Medulla oblongata (tissue), 1 donor: ENCODE measurements around the gene CAMKK2.
"Not testable (repeated sequence)": the region's sequence is repeated elsewhere in the genome, so short reads cannot be mapped to it uniquely, and the experiment has no call there.

Source experiments
- DNase-seq: peaks from one replicate; pipeline ENCODE4 v3.0.0-alpha.2; 2015; ENCODE audit errors: extremely low spot score

The CAMKK2 gene

DNA sequence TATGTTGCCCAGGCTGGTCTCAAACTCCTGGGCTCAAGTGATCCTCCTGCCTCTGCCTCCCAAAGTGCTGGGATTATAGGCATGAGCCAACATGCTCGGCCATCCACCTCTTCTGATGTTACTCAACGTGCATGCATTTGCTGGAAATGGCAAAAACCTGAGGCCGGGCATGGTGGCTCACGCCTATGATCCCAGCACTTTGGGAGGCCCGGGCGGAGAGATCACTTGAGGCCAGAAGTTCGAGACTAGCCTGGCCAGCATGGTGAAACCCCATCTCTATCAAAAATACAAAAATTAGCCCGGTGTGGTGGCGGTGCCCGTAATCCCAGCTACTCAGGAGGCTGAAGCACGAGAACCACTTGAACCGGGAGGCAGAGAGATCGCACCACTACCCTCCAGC lies 1.9 kb upstream of the CAMKK2 start:
- not testable (repeated sequence) for DNase-seq

DNA sequence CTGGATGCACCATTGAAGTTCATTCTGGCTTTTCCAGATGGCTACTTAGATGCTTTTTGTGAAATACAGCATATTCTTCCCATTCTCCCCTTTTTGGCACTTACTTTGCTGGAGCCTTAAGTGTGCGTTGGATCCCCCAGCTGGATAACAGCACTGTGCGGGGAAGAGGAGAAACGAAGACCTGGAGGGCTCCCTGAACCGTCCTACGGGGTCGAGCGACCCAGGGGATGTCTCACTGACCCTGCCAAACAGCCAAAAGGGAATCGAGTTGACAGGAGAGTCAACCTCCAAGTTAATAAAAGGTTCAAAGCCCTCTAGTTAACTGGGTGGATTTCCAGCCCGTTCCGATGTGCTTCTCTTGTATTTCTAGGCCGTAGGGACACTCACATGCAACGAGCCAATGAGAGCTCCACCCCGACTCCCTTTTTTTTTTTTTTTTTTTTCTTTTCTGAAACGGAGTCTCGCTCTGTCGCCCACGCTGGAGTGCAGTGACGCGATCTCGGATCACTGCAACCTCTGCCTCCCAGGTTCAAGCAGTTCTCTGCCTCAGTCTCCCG lies 1.0 kb upstream of the CAMKK2 start:
- peak; percentile 21 for DNase-seq

- DNase-seq: peak; percentile 23
These were observed 527 bp downstream of the CAMKK2 start for GRCh38 chr12:121295746-121296617.

DNA sequence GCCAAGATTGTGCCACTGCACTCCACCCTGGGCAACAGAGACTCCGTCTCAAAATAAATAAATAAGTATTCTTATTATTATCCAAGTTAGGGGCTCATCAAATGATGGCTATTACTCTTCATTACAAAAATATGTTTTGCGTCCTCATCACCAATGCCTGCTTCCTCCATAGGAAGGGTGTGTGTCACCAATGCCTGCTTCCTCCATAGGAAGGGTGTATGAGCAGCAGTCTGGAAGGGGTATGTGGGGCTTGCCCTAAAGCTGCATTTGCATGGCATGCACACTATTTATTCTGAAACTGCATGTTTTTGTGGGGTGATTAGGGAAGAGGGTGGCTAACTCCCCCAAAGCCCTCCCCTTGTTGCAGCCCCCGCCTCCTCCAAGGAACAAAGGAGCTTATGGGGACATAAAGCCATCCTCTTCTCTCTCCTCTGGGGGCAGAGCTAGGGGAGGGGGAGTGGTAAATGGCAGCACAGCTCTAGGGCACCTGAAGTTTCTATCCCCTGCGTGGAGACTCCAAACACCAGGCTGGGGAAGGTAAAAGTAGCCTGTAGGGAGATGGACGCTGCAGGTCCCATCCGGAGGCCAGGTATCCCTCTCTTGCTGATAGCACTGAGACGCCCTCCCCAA lies 1.3 kb downstream of the CAMKK2 start:
- DNase-seq: no peak

- no peak for DNase-seq
These were observed 2.2 kb downstream of the CAMKK2 start for GRCh38 chr12:121294151-121294889.

DNA sequence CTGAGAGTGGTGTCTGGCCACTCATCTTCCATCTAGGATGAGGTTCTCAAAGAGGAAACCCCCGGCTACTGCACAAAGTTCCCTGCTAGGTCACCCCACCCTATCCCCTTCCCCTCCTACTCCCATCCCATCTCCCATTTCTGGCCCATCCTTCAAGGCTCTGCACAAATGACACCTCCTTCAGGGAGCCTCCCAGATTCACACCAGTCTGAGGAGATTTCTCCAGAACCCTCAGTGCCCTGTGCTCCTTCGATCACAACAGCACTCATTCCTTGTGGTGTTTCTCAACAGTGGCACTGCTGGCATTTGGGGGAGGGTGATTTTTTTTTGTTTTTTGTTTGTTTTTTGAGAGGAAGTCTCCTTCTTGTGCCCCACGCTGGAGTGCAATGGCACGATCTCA lies 2.9 kb downstream of the CAMKK2 start:
- DNase-seq: no peak

GRCh38 chr12:121290410-121290809 lies 6.1 kb downstream of the CAMKK2 start:
- no peak for DNase-seq

- no peak for DNase-seq
These were observed 6.5 kb downstream of the CAMKK2 start for GRCh38 chr12:121289962-121290361.

DNA sequence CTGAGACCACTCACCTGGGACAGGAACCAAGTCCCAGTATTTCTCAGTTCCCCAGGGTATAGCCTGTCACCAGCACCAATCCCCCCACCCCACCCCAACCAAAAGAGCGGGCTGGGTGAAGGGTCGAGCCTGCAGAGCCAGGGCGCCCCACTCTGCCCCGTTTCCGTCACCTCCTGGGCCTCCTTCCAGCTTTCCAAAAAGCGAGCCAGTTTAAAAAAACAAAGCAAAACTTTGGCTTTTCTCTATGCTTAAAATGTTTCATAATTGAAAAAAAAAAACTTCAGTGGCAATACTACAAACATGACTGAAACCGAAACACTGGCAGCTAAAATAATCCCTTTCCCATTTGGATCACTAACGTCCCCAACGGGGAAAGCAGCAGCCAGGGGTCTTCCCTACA lies 7.5 kb downstream of the CAMKK2 start:
- DNase-seq: no peak

GRCh38 chr12:121288158-121288845 lies 8.2 kb downstream of the CAMKK2 start:
- DNase-seq: peak; percentile 21

DNA sequence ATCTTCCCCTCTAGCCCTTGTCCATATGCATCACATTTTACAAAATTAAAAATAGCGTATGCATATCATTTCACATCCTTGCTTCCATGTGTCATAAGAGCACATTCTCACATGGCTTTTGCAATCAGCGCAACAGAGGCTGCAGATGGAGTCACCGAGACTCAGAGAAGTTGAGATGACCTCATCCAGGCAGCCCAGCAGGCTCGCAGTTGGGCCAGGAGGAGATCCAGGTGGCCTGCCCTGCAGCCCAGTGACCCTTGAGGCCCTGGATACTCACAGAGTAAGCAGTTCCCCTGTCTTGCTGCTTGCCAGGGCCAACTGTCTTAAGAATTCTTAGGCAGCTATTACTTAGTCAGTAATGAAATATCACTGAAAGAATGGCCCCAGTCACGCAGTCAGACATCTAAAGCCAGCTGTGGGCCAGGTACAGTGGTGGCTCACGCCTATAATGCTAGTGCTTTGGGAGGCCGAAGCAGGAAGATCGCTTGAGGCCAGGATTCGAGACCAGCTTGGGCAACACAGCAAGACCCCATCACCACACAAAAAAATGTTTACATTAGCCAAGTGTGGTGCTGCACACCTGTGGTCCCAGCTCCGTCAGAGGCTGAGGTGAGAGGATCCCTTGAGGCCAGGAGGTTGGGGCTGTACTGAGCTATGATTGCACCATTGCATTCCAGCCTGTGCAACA lies 9.1 kb downstream of the CAMKK2 start:
- DNase-seq: no peak

GRCh38 chr12:121285856-121286255 lies 10.7 kb downstream of the CAMKK2 start:
- no peak for DNase-seq

- DNase-seq: no peak
These were observed 11.7 kb downstream of the CAMKK2 start for GRCh38 chr12:121284551-121285390.

GRCh38 chr12:121283841-121284240 lies 12.7 kb downstream of the CAMKK2 start:
- no peak for DNase-seq

DNA sequence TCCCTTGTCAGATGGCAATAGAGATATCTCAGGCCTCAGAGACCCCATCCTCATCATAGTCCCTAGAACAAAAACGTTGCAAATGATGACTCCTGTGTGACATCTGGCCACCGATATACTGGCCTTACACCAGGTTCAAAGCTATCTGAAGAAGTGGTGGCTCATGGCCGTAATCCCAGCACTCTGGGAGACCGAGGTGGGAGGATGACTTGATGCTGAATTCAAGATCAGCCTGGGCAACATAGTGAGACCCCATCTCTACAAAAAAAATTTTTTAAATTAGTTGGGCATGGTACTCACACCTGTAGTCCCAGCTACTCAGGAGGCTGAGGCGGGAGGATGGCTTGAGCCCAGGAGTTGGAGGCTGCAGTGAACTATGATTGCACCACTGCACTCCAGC lies 13.1 kb downstream of the CAMKK2 start:
- no peak for DNase-seq

- DNase-seq: not testable (repeated sequence)
These were observed 13.6 kb downstream of the CAMKK2 start for GRCh38 chr12:121282910-121283309.

- DNase-seq: no peak
These were observed 14.3 kb downstream of the CAMKK2 start for GRCh38 chr12:121282072-121282742.

- not testable (repeated sequence) for DNase-seq
These were observed 15.4 kb downstream of the CAMKK2 start for GRCh38 chr12:121281116-121281515.

DNA sequence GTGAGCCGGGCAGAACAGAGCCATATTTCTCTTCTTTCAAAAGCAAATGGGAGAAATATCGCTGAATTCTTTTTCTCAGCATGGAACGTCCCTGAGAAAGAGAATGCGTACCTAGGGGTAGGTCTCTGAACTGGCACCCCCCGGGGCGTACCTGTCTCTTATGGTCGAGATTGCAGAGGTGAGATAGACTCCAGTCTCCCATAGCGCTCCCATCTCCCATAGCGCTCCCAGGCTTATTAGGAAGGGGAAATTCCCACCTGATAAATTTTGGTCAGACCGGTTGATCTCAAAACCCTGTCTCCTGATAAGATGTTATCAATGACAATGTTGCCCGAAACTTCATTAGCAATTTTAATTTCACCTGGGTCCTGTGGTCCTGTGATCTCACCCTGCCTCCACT lies 16.0 kb downstream of the CAMKK2 start:
- DNase-seq: not testable (repeated sequence)
